Endothelial cell of umbilical vein (primary cell): ENCODE results near the gene MERTK. TPM values are rescaled to one million over a fixed set of nuclear protein-coding genes. Genes with fewer than 3 reads are reported as not detected.
"Not testable (repeated sequence)": the region's sequence is repeated elsewhere in the genome, so short reads cannot be mapped to it uniquely, and the experiment has no call there.

Source experiments
- BruUV-seq: library from RNA; stranded (reverse); fragments of 400-500 nt; replicated peaks from 2 replicates; lab custom pipeline; 2021; lab: Mats Ljungman, UMichigan
- CTCF ChIA-PET: fragments of 300-600, 350-600 bp; sonication (Branson Sonifier 250); formaldehyde crosslinking; loops from one replicate; lab custom pipeline; 2021; ENCODE audit warnings: antibody characterized with exemption, inconsistent platforms; lab: Charles Lee
- POLR2A ChIA-PET: fragments of 300-600, 350-600 bp; sonication (Branson Sonifier 250); formaldehyde crosslinking; loops from one replicate; lab custom pipeline; 2021; ENCODE audit warnings: antibody characterized with exemption, inconsistent platforms; lab: Charles Lee
- DNase-seq: peaks from one replicate; pipeline ENCODE4 v3.0.0-alpha.2; 2011; ENCODE audit warnings: low read depth, low spot score
- FAIRE-seq: peaks from 2 replicates; lab custom pipeline; 2011; peaks lifted over from hg19 to GRCh38; lab: Jason Lieb, UNC
- H2AFZ ChIP-seq: 2 replicates; pipeline ENCODE4 v1.6.0; 2012; ENCODE audit warnings: low read depth, low read length, control low read depth, inconsistent platforms
- H3K27ac ChIP-seq: 2 replicates; pipeline ENCODE4 v1.5.1; 2011; ENCODE audit warnings: low read depth, mild to moderate bottlenecking, control low read depth, low read length, moderate library complexity; ENCODE audit not compliant: insufficient read depth
- H3K27me3 ChIP-seq, 2 experiments: 2 replicates each; pipeline versions ENCODE4 v1.6.0 to v1.6.1; 2011; ENCODE audit warnings: low read length in 2 of 2, mixed read lengths in 1 of 2; ENCODE audit not compliant: control insufficient read depth in 2 of 2, insufficient read depth in 2 of 2
- H3K36me3 ChIP-seq, 2 experiments: 2 replicates in 1 of 2; 3 replicates in 1 of 2; pipeline ENCODE4 v1.5.1; 2011; ENCODE audit warnings: low read length in 2 of 2, mild to moderate bottlenecking in 1 of 2, moderate library complexity in 1 of 2; ENCODE audit not compliant: control insufficient read depth in 2 of 2, insufficient read depth in 2 of 2; ENCODE audit errors: extremely low read depth in 1 of 2
- H3K4me1 ChIP-seq: 3 replicates; pipeline ENCODE4 v1.5.1; 2011; ENCODE audit warnings: mild to moderate bottlenecking, low read length; ENCODE audit not compliant: control insufficient read depth, insufficient read depth; ENCODE audit errors: extremely low read depth
- H3K4me2 ChIP-seq: 2 replicates; pipeline ENCODE4 v1.6.1; 2011; ENCODE audit warnings: low read length, control low read depth, mixed read lengths; ENCODE audit not compliant: insufficient read depth
- H3K4me3 ChIP-seq, 3 experiments: fragments of 200-600 bp in 1 of 3; sonication (generic), shearing (Covaris generic) in 1 of 3; replicated peaks in 1 of 3; 2 replicates each; pipeline ENCODE4 v1.5.1; 2011 to 2016; ENCODE audit warnings: control low read depth in 3 of 3, low read length in 3 of 3, mild to moderate bottlenecking in 2 of 3, inconsistent platforms in 1 of 3, low read depth in 1 of 3, moderate library complexity in 1 of 3; ENCODE audit not compliant: insufficient read depth in 1 of 3
- H3K79me2 ChIP-seq: 2 replicates; pipeline ENCODE4 v1.6.0; 2012; ENCODE audit warnings: low read length, inconsistent platforms; ENCODE audit not compliant: control insufficient read depth, insufficient read depth
- H3K9ac ChIP-seq: replicated peaks from 2 replicates; pipeline ENCODE3; 2011; ENCODE audit warnings: low read length, control low read depth; ENCODE audit not compliant: insufficient read depth; ENCODE audit errors: extremely low read depth
- H3K9me1 ChIP-seq: replicated peaks from 3 replicates; pipeline ENCODE4 v1.6.0; 2011; ENCODE audit warnings: mild to moderate bottlenecking, low read length; ENCODE audit not compliant: control insufficient read depth, insufficient read depth; ENCODE audit errors: extremely low read depth
- H3K9me3 ChIP-seq: replicated peaks from 2 replicates; pipeline ENCODE4 v1.5.1; 2012; ENCODE audit warnings: low read length, inconsistent platforms; ENCODE audit not compliant: control insufficient read depth, insufficient read depth
- H4K20me1 ChIP-seq: replicated peaks from 2 replicates; pipeline ENCODE3; 2011; ENCODE audit warnings: mild to moderate bottlenecking, low read length; ENCODE audit not compliant: control insufficient read depth, insufficient read depth; ENCODE audit errors: extremely low read depth
- CTCF ChIP-seq, 2 donors: IDR thresholded peaks; 1 replicate in 1 of 2; 2 replicates in 1 of 2; pipeline ENCODE4 v1.5.1; 2011; ENCODE audit warnings: low read length in 2 of 2, mild to moderate bottlenecking in 2 of 2, moderate library complexity in 2 of 2, control low read depth in 1 of 2, inconsistent platforms in 1 of 2, low read depth in 1 of 2; ENCODE audit not compliant: insufficient read depth in 1 of 2; ENCODE audit errors: extremely low read depth in 1 of 2
- EZH2 ChIP-seq: IDR thresholded peaks from 2 replicates; pipeline ENCODE4 v1.6.1; 2012; ENCODE audit warnings: borderline replicate concordance, low read depth, mild to moderate bottlenecking, moderate library complexity, low read length, inconsistent platforms; ENCODE audit not compliant: severe bottlenecking
- FOS ChIP-seq: IDR thresholded peaks from 2 replicates; pipeline ENCODE4 v1.6.1; 2011; ENCODE audit warnings: mild to moderate bottlenecking, low read length, moderate library complexity, borderline replicate concordance; ENCODE audit not compliant: insufficient read depth
- GATA2 ChIP-seq: IDR thresholded peaks from 2 replicates; pipeline ENCODE4 v1.7.0; 2011; ENCODE audit warnings: low read depth, mild to moderate bottlenecking, moderate library complexity, mixed read lengths, low read length; ENCODE audit not compliant: insufficient read length, insufficient read depth
- JUN ChIP-seq: IDR thresholded peaks from 2 replicates; pipeline ENCODE4 v1.6.1; 2011; ENCODE audit warnings: borderline replicate concordance, low read depth; ENCODE audit not compliant: insufficient read length, insufficient read depth
- MYC ChIP-seq: IDR thresholded peaks from one replicate; pipeline ENCODE4 v1.6.1; 2011; ENCODE audit warnings: mild to moderate bottlenecking, low read depth, low read length
- POLR2A ChIP-seq: IDR thresholded peaks from 2 replicates; pipeline ENCODE4 v1.6.1; 2012; ENCODE audit warnings: low read depth, mild to moderate bottlenecking, control low read depth, low read length
- POLR2AphosphoS5 ChIP-seq: IDR thresholded peaks from 2 replicates; pipeline ENCODE4 v1.6.1; 2012; ENCODE audit warnings: low read depth, mild to moderate bottlenecking, control low read depth, low read length, moderate library complexity; ENCODE audit not compliant: insufficient read depth
- dilution Hi-C: fragments of 300-500 bp; cut with MboI; formaldehyde crosslinking; loops from one replicate; pipeline ENCODE4 v1.15.0; 2019; ENCODE audit warnings: low sequenced_read_pairs; ENCODE audit not compliant: extremely low pct_ligation_motif_present
- intact Hi-C: fragments of 100-400 bp; cut with micrococcal nuclease; formaldehyde crosslinking; loops from one replicate; pipeline ENCODE4 v1.10.0; 2022
- polyA plus RNA-seq, 4 experiments: library from polyadenylated mRNA; depleted of rRNA in 3 of 4; stranded (reverse) in 3 of 4; unstranded in 1 of 4; fragments of >200 nt; gene quantifications; 2 replicates each; pipeline versions ENCODE4 v1.2.1 to v1.2.3, GENCODE V29; 2011 to 2012; ENCODE audit warnings: missing spikeins in 1 of 4
- total RNA-seq: library from RNA; stranded (reverse); gene quantifications from 2 replicates; pipeline ENCODE4 v1.2.3, GENCODE V29; 2021
- TF ChIP-seq, protein P1 (sequence below): IDR thresholded peaks from 2 replicates; pipeline ENCODE4 v1.6.1; 2011; ENCODE audit not compliant: insufficient read depth, insufficient read length

The MERTK gene
- total and polyA plus RNA-seq, 2 donors (not counting 3 experiments of a cell fraction or from before 2014, with no cell fraction given), result 37.3 to 39.6 TPM

GRCh38 chr2:111904726-111905474 is 6.5 kb downstream of the MERTK start:
- no peaks in the 10 kb centered on the region for H3K27me3 ChIP-seq
- H3K27ac ChIP-seq, result no peak overlapping the region
- BruUV-seq, result no TSS peak
- H3K9me1 ChIP-seq, result no peaks in the 10 kb centered on the region
- no peak overlapping the region for H3K4me3 ChIP-seq
- ChIA-PET CTCF (interaction anchor here (1.4 to 1.6 kb wide), 2 partner anchors 14 to 125 kb away, joined by 3 to 5 read pairs; no protein-coding TSS in a partner anchor), POLR2A (no interaction called here)
- TF ChIP-seq EZH2 (no peak), JUN (no peak), FOS (no peak), POLR2AphosphoS5 (no peak), CTCF (IDR thresholded peaks at IDR 0.05; ENCODE audit: extremely low read depth in 1 of 2, insufficient read depth in 1 of 2, low read depth in 1 of 2, low read length in 2 of 2) (no peak), GATA2 (no peak), POLR2A (no peak), MYC (no peak)
- TF ChIP-seq, protein P1, sequence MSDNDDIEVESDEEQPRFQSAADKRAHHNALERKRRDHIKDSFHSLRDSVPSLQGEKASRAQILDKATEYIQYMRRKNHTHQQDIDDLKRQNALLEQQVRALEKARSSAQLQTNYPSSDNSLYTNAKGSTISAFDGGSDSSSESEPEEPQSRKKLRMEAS, result no peak
- FAIRE-seq, result no peak
- no peak overlapping the region for H3K9ac ChIP-seq
- no peaks in the 10 kb centered on the region for H4K20me1 ChIP-seq
- intact Hi-C loops, result no loop called here
- peaks cover 53% of the 10 kb centered on the region for H3K79me2 ChIP-seq
- H2AFZ ChIP-seq, result no peak overlapping the region
- DNase-seq, result no peak
- no peak overlapping the region for H3K4me2 ChIP-seq
- dilution Hi-C loops, result no loop called here
- peaks cover 40% of the 10 kb centered on the region for H3K4me1 ChIP-seq
- H3K9me3 ChIP-seq, result no peaks in the 10 kb centered on the region
- peaks cover 0 to 2% of the 10 kb centered on the region in 2 experiments for H3K36me3 ChIP-seq

DNA sequence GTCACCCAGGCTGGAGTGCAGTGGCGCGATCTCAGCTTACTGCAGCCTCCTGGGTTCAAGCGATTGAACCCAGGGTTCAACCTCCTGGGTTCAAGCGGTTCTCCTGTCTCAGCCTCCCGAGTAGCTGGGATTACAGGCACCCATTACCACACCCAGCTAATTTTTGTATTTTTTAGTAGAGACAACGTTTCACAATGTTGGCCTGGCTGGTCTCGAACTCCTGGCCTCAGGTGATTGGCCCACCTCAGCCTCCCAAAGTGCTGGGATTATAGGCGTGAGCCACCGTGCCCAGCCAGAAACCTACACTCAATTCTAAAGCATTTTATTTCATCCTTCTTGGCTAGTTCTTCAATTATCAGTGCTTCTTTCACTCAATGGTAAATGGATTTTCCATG is 7.1 kb downstream of the MERTK start:
- CTCF ChIA-PET, result interaction anchor here (1.0 to 1.8 kb wide), 4 partner anchors 14 to 144 kb away, joined by 3 to 9 read pairs (median 4); no protein-coding TSS in a partner anchor
- dilution Hi-C loops, H3K36me3 ChIP-seq, intact Hi-C loops, DNase-seq, H3K4me3 ChIP-seq, BruUV-seq, H3K9ac ChIP-seq, H3K27me3 ChIP-seq, H3K9me3 ChIP-seq, H3K27ac ChIP-seq, H4K20me1 ChIP-seq, FAIRE-seq, POLR2A ChIA-PET, H3K9me1 ChIP-seq, H2AFZ ChIP-seq: not testable (repeated sequence)
- Histone ChIP-seq H3K4me2 (peak overlapping the region; percentile 83), H3K4me1 (peaks cover 34% of the 10 kb centered on the region), H3K79me2 (peaks cover 49% of the 10 kb centered on the region)
